Measurements from ENCODE around the gene TPRA1.
A peak's percentile ranks its signal among the peaks of the same experiment; 100 is the strongest.

GRCh38 chr3:127574880-127575878 lies 15.4 kb downstream of the TPRA1 start:
- peak; percentile 78 for TF ChIP-seq CTCF (IDR thresholded peaks at IDR 0.05)
- TF ChIP-seq REST (IDR thresholded peaks at IDR 0.05) = no peak
- no peak for TF ChIP-seq POLR2A (IDR thresholded peaks at IDR 0.05; ENCODE audit: low read length)
- TF ChIP-seq RFX5 (IDR thresholded peaks at IDR 0.05) = no peak
- no peak for TF ChIP-seq MAFK (IDR thresholded peaks at IDR 0.05; ENCODE audit: partially characterized antibody)

All from A549 (cell line).